ENCODE results near the gene DSE.

Gene DSE

GRCh38 chr6:116387374-116387773 is 16.6 kb downstream of the DSE start:
- no peak for DNase-seq (ENCODE audit: low read depth)

GRCh38 chr6:116388924-116389323 is 18.2 kb downstream of the DSE start:
- no peak for DNase-seq (ENCODE audit: low read depth)

GRCh38 chr6:116389357-116389756 is 18.6 kb downstream of the DSE start:
- no peak for DNase-seq (ENCODE audit: low read depth)

- DNase-seq (ENCODE audit: low read depth), result no peak
These were observed 19.8 kb downstream of the DSE start for GRCh38 chr6:116390581-116390980.

GRCh38 chr6:116392132-116393013 is 21.6 kb downstream of the DSE start:
- DNase-seq (ENCODE audit: low read depth), result no peak

- no peak for DNase-seq (ENCODE audit: low read depth)
These were observed 22.7 kb downstream of the DSE start for GRCh38 chr6:116393430-116393829.

- DNase-seq (ENCODE audit: low read depth), result no peak
These were observed 24.9 kb downstream of the DSE start for GRCh38 chr6:116395647-116396046.

- no peak for DNase-seq (ENCODE audit: low read depth)
These were observed 25.7 kb downstream of the DSE start for GRCh38 chr6:116396441-116396840.

- DNase-seq (ENCODE audit: low read depth), result no peak
These were observed 27.2 kb downstream of the DSE start for GRCh38 chr6:116397914-116398313.

- DNase-seq (ENCODE audit: low read depth), result no peak
These were observed 27.7 kb downstream of the DSE start for GRCh38 chr6:116398316-116399010.

GRCh38 chr6:116399287-116399686 is 28.5 kb downstream of the DSE start:
- DNase-seq (ENCODE audit: low read depth), result no peak

GRCh38 chr6:116400328-116400727 is 29.6 kb downstream of the DSE start:
- no peak for DNase-seq (ENCODE audit: low read depth)

GRCh38 chr6:116402108-116402937 is 31.6 kb downstream of the DSE start:
- DNase-seq (ENCODE audit: low read depth), result no peak

- no peak for DNase-seq (ENCODE audit: low read depth)
These were observed 32.5 kb downstream of the DSE start for GRCh38 chr6:116403205-116403604.

- no peak for DNase-seq (ENCODE audit: low read depth)
These were observed 33.9 kb downstream of the DSE start for GRCh38 chr6:116404696-116405095.

- peak; percentile 63 for DNase-seq (ENCODE audit: low read depth)
These were observed 34.4 kb downstream of the DSE start for GRCh38 chr6:116405138-116405537.

- no peak for DNase-seq (ENCODE audit: low read depth)
These were observed 35.1 kb downstream of the DSE start for GRCh38 chr6:116405652-116406356.

GRCh38 chr6:116406678-116407345 is 36.1 kb downstream of the DSE start:
- DNase-seq (ENCODE audit: low read depth), result no peak

GRCh38 chr6:116408491-116408890 is 37.7 kb downstream of the DSE start:
- DNase-seq (ENCODE audit: low read depth), result no peak

- DNase-seq (ENCODE audit: low read depth), result no peak
These were observed 39.0 kb downstream of the DSE start for GRCh38 chr6:116409756-116410155.

GRCh38 chr6:116411284-116411623 is 40.5 kb downstream of the DSE start:
- no peak for DNase-seq (ENCODE audit: low read depth)

Data from GM04504 (cell line).